ENCODE results near the gene HOXD8.

DNA sequence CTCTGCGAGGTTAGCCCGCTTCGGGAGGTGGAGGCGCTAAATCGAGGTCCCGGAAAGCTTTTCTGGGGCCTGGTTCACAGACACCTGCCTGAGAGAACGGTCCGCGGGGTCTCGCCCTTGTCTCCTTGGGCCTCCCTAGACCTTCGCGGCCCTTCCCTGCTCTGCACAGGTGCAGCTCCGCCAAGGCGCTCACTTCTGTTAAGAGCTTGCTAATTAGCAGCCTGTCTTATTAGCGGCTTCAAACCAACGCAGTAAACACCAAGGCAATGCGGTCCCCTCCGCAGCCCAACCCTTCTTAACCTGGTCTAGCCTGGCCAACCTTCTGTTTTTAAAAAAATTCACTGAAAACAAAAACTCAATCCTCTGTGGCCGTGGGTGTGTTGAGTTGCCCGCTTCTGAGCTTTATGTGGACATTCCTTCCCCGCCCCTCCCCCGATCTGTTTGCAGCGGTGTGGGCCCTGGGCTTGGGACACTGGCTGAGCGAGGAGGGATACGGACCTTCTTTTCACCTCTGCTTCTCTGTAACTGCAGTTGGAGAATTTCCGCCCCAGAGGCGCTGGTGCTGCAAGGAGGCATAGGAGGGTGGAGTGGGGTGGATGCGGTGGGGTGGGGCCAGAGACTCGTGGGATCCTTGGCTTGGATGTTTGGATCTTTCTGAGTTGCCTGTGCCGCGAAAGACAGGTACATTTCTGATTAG, 18.4 kb downstream of the HOXD8 start:
- TF ChIP-seq EZH2phosphoT487 (IDR thresholded peaks at IDR 0.05; ENCODE audit: borderline replicate concordance, low read length): no peak
- TF ChIP-seq, protein P1, sequence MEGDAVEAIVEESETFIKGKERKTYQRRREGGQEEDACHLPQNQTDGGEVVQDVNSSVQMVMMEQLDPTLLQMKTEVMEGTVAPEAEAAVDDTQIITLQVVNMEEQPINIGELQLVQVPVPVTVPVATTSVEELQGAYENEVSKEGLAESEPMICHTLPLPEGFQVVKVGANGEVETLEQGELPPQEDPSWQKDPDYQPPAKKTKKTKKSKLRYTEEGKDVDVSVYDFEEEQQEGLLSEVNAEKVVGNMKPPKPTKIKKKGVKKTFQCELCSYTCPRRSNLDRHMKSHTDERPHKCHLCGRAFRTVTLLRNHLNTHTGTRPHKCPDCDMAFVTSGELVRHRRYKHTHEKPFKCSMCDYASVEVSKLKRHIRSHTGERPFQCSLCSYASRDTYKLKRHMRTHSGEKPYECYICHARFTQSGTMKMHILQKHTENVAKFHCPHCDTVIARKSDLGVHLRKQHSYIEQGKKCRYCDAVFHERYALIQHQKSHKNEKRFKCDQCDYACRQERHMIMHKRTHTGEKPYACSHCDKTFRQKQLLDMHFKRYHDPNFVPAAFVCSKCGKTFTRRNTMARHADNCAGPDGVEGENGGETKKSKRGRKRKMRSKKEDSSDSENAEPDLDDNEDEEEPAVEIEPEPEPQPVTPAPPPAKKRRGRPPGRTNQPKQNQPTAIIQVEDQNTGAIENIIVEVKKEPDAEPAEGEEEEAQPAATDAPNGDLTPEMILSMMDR (conservative IDR thresholded peaks at IDR 0.05; ENCODE audit: low read depth, low read length): no peak
